Brain microvascular endothelial cell (primary cell): ENCODE results near the gene ADAM8.

ENCODE experiments used
- DNase-seq: peaks from one replicate; pipeline ENCODE4 v3.0.0-alpha.2; 2020
- H3K27ac ChIP-seq: fragments of 250-450 bp; sonication (Bioruptor Pico); 2 replicates; pipeline ENCODE4 v1.5.1; 2020; ENCODE audit warnings: mild to moderate bottlenecking, moderate library complexity
- H3K27me3 ChIP-seq: fragments of 250-450 bp; sonication (Bioruptor Pico); replicated peaks from 2 replicates; pipeline ENCODE4 v1.5.1; 2020; ENCODE audit warnings: mild to moderate bottlenecking
- H3K36me3 ChIP-seq: fragments of 250-450 bp; sonication (Bioruptor Pico); replicated peaks from 2 replicates; pipeline ENCODE4 v1.5.1; 2020; ENCODE audit warnings: mild to moderate bottlenecking
- H3K4me3 ChIP-seq: 2 replicates; pipeline ENCODE4 v1.5.1; 2011; ENCODE audit warnings: low read depth, mild to moderate bottlenecking, control low read depth, low read length, moderate library complexity
- in situ Hi-C: cut with HindIII; loops from 2 replicates; pipeline ENCODE4 v1.10.0; 2017; ENCODE audit warnings: low sequenced_read_pairs, low pct_ligation_motif_present
- TF ChIP-seq, protein P1 (sequence below): IDR thresholded peaks from 2 replicates; pipeline ENCODE4 v1.5.1; 2011; ENCODE audit warnings: low read depth, mild to moderate bottlenecking, moderate library complexity, low read length, control low read depth, inconsistent platforms; ENCODE audit errors: missing control alignments

ADAM8 gene

DNA sequence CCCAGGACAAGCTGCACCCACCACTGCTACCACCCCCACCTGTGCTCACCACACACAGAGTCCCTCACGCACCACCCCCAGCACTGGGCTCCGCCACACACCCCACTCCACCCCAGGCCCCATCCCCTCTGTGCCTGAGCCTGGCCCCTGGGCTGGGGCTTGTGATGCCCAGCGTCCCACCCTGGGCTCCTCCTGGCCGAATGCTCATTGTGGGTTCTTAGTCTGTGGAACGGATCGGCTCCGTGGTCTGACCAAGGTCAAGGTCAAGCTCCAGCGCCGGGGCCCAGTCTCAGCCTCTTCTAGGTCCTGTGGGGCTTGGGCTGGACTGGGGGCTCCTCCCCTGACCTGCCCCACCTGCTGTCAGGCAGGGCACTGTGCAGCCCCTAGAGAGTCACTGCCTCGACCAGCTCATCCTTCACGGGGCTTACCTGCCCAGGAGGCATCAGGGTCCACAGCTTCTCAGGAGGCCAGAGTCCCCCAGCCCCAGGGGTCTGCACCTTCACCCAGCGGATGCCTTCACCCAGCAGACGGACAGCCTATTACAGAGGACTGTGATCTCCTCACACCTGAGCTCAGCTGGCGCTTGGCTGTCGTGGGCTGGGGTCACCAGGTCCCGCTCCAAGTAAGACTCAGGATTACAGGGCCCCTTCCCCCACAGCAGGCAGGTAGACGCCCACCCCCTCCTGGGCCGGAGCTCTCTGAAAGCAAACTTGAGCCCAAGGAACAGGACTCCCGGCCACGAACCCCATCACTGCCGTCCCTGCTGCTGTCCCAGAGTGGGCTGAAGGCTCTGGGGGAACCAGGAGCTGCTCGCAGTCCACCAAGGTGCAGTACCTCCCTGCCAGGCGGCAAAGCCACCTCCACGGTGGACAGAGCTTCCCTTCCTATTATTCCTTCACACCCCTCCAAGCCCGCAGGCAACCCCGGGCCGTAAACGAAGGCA lies 61.9 kb downstream of the ADAM8 start:
- no peaks in the 10 kb centered on the region for H3K27me3 ChIP-seq
- in situ Hi-C loops = no loop called here
- TF ChIP-seq, protein P1, sequence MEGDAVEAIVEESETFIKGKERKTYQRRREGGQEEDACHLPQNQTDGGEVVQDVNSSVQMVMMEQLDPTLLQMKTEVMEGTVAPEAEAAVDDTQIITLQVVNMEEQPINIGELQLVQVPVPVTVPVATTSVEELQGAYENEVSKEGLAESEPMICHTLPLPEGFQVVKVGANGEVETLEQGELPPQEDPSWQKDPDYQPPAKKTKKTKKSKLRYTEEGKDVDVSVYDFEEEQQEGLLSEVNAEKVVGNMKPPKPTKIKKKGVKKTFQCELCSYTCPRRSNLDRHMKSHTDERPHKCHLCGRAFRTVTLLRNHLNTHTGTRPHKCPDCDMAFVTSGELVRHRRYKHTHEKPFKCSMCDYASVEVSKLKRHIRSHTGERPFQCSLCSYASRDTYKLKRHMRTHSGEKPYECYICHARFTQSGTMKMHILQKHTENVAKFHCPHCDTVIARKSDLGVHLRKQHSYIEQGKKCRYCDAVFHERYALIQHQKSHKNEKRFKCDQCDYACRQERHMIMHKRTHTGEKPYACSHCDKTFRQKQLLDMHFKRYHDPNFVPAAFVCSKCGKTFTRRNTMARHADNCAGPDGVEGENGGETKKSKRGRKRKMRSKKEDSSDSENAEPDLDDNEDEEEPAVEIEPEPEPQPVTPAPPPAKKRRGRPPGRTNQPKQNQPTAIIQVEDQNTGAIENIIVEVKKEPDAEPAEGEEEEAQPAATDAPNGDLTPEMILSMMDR = no peak
- no peak for DNase-seq
- no peak overlapping the region for H3K4me3 ChIP-seq
- H3K36me3 ChIP-seq = no peaks in the 10 kb centered on the region
- no peak overlapping the region for H3K27ac ChIP-seq

DNA sequence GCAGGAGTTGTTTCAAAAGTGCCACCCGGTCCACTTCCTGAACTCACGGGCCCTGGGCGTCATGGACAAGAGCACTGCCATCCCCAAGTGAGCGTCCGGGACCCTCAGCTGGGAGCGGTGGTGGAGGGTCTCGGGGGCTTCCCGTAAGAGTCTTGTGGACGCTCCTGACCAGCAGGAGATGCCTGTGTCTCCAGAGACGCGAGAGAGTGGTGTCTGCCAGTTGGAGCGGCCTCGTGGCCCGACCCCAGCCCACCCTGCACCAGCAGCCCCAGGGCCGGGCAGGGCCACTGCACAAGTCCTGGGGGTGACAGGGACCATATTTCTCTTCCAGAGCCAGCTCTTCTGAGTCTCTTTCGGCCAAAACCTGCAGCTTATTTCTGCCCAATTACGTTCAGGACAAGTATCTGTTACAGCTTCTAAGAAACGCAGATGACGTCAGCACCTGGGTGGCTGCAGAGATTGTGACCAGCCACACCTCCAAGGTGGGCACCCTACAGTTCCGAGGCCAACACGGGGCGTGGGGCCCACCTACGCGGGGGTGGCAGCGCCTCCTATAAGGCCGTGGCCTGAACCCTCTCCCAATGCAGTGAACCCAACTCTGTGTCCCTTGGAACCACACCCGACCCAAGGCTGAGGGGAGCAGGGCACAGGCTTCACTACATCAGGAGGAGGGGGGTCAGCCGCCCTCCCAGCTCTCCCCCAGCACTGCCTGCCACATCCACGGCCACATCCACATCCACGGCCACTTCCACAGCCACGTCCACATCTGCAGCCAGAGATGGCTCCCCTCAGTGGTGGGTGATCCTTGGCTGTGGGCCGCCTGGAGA lies 62.8 kb downstream of the ADAM8 start:
- no peak for DNase-seq
- in situ Hi-C loops = no loop called here

DNA sequence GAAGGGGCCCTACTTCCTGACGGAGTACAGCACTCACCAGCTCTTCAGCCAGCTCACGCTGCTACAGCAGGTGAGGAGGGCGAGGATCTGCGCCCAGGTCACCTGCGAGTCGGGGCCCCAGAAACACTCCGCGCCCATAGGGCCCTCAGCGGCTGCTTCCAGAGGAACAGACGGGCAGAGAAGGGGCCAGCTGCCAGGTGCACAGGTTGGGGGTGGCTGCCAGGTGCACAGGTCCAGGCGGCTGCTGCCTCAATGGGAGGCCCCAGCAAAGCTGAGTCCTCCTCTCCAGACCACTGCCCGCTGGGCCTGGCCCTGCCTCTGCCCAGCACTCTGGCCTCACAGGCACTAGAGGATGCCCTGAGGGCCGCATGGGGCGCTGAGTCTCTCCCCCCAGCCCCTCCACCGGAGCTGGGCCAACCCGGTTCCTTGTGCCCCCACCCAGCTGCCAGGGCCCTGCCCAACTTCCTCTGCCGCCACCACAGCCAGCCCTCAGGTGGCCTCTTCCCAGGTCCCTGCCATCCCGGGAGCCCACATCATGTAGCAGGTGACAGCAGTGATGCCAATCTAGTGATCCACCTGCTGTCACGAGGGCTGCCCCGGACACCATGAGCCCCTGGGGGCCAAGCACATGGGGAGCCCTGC lies 63.7 kb downstream of the ADAM8 start:
- no peak for DNase-seq
- no peak overlapping the region for H3K27ac ChIP-seq
- no peak overlapping the region for H3K4me3 ChIP-seq
- no peaks in the 10 kb centered on the region for H3K36me3 ChIP-seq
- H3K27me3 ChIP-seq = no peaks in the 10 kb centered on the region
- in situ Hi-C loops = no loop called here
- TF ChIP-seq, protein P1 = no peak

More for the DNA sequence above, 62.8 kb downstream of the ADAM8 start:
- TF ChIP-seq, protein P1 = no peak
- Histone ChIP-seq H3K27ac (no peak overlapping the region), H3K36me3 (no peaks in the 10 kb centered on the region), H3K4me3 (no peak overlapping the region), H3K27me3 (no peaks in the 10 kb centered on the region)
